HS-5 (cell line): ENCODE results near the gene HHIPL1.

Experiments used
- DNase-seq: peaks from one replicate; pipeline ENCODE4 v3.0.0-alpha.2; 2012; ENCODE audit warnings: low read depth

HHIPL1 gene

DNA sequence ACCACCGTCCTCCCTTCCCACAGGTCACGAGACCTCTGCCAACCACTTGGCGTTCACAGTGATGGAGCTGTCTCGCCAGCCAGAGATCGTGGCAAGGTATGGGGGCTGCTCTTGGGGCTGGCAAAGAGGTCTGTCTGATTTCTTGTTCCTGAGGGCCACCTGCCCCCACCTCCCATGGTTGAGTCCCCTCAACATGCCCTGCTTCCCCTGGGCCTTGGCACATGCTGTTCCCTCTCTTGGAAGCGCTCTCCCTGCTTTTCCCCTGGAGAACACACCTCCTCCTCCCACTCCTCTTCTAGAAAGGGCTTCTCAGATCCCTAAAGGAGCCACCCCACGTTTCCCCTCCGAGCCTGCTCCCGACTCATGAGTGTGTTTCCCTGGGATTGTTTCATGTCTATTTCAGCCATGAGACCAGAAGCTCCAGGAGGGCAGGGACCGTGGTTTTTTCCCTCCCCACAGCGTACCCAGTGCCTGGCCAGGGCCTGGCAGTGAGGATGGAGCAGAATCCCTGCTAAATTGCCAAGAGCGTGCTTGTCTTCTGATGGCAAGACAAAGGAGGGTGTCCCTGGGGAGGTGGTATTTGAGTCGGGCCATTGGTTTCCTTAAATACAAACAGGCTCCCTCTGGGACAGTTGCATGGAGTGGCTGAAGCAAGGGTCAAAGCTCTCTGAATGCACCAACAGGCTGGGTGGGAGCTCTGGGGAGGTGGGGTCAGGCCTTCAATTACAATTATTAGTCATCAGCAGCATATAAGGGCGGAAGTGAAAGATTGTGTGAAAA lies 73.3 kb downstream of the HHIPL1 start:
- DNase-seq = no peak

- no peak for DNase-seq
Measured at GRCh38 chr14:99718811-99719192, 73.9 kb downstream of the HHIPL1 start.

- DNase-seq = no peak
Measured at GRCh38 chr14:99720941-99721791, 76.2 kb downstream of the HHIPL1 start.

- no peak for DNase-seq
Measured at GRCh38 chr14:99721792-99722516, 77.0 kb downstream of the HHIPL1 start.

GRCh38 chr14:99722741-99723140 lies 77.8 kb downstream of the HHIPL1 start:
- no peak for DNase-seq

DNA sequence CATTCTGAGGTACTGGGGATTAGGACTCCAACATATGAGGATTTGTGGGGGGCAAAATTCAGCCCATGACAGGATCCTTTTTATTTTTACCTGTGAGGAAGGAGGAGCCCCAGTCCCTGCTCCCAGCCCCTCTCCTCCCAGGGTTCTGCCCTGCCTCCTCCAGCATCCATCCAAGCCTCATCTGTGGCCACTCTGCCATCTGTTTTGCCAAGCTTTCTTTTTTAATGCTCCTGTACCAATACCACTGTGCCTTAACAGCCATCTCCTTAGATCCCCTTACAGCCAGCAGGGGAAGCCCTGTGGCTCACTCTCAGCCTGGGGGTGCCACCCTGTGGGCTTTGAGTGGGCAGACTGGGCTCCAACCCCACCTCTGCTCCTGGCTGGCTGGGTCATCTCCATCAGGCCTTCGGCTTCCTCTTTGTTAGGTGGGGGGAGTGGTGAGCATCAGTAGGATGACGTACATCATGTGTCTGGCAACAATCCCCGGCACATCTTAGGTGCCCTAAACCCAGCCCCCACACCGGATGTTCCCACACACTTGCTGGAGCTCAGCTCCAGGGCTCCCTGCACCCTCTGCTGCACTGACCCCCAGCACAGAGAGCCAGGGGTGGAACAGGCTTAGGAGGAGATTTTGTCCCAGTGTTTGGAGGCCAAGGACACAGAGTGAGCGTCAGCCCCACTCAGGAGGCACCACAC lies 79.4 kb downstream of the HHIPL1 start:
- no peak for DNase-seq

- no peak for DNase-seq
Measured at GRCh38 chr14:99724939-99725773, 80.2 kb downstream of the HHIPL1 start.

GRCh38 chr14:99725774-99726537 lies 81.0 kb downstream of the HHIPL1 start:
- DNase-seq = no peak

DNA sequence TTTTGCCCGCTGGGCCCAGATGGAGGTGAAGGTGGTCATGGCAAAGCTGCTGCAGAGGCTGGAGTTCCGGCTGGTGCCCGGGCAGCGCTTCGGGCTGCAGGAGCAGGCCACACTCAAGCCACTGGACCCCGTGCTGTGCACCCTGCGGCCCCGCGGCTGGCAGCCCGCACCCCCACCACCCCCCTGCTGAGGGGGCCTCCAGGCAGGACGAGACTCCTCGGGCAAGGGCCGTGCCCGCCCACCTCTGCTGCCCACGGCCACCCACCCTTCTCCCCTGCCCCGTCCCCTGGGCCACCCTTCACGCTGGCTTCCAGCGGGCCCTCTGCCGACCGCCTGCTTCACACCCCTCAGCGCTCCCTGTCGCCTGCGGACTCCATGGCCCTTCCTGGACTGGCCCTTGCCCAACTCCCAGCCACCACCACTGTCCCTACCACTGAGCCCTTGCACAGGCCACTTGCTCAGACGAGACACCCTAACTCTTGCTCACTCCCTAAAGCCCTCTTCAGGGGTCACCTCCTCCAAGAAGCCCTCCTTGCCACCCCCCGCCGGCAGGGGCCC lies 81.7 kb downstream of the HHIPL1 start:
- no peak for DNase-seq

DNA sequence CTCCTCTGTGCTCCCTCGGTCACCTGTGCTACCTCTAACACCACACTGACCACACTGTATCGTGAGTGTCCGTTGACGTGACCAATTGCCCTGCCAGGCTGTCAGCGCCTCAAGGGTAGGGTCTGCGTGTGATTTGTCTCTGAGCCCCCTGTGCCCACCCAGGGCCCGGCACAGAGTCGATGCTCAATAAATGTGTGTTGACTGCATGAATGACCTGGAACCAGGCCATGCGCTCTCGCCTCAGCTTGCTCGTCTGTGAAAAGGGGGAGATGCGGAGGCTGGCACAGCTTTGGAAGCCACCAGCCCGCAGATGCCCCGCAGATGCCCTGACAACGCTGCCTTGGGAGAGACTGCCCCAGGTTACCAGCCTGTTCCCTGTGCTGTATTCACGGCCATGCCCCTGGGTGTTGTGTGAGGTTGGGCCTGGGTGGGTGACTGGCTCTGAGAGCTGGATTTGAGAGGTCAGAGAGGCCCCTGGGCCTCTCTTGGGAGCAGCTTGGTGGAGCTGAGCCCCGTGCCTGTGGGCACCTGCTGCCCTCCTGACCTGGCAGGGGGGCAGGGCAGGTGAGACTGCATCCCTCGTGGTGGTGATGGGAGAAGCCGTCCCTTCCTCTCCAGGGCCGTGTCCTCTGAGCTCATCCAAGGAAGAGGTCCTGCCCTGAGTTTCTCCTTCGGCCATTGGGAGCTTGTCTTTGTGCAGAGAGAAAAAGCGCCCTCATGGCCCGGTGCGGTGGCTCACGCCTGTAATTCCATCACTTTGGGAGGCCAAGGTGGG lies 82.4 kb downstream of the HHIPL1 start:
- DNase-seq = no peak

DNA sequence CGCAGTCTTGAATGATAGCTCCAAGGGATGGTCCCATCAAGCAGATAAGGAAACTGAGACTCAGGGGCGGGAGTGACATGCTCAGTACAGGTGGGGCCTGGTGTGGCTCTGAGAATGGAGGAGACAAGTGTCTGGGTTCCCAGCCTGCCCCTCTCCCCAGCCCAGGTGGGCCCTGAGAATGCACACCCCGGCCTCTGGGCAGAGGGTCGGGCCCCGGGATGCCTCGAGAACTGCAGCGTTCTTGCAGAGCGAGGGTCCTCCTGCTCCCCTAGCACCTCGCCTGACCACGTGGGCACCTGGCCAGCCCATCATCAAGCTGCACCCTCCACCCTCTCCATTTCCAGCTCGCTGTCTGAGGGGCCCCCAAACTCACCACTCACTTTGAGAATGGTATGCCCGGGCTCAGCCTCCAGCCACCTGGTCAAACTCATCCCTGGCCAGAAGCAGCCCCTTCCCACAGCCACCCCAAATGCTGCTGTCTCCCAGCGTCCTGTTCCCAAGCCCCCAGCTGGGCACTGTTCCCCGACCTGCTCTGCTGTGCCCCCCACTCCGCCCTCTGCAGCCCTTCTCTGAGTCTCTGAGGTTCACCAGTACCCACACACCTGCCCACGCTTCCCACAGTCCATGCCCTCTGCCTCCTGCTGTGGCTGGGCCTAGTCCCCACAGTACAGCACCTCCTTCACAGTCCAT lies 83.4 kb downstream of the HHIPL1 start:
- DNase-seq = no peak

GRCh38 chr14:99728981-99729451 lies 84.1 kb downstream of the HHIPL1 start:
- DNase-seq = no peak
